Measurements from ENCODE around the gene NGEF. TPM values are rescaled to one million over a fixed set of nuclear protein-coding genes. Genes with fewer than 3 reads are reported as not detected.

Gene NGEF
- total RNA-seq, 1 experiment from 2014 or later, result 1.9 TPM

DNA sequence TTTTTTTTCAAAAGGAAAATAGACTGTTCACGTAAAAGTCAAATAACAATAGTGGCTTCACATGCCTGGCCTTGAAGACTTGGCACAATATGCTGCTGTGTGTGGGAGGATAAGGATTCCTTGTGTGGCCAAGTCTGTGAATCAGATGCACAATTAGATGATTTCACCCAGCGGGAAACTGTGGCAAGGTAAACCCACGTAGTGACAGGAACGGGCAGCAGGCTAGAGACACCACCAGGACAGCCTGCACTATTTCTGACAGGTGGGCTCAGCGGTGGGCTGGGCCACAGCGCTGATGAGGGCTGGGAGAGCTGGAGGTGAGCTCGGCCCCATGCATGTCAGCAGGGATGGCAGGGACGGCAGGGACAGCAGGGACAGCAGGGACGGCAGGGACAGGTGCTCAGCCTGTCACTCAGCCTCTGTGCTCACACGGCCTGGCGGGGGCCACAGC, 121.4 kb downstream of the NGEF start:
- H2AFZ ChIP-seq (ENCODE audit: low read length), result no peak overlapping the region
- H4K5ac ChIP-seq (ENCODE audit: insufficient read length, low read depth, low read length), result no peak overlapping the region
- H2AK5ac ChIP-seq (ENCODE audit: insufficient read length, low read length), result no peak overlapping the region
- TF ChIP-seq, protein P1, sequence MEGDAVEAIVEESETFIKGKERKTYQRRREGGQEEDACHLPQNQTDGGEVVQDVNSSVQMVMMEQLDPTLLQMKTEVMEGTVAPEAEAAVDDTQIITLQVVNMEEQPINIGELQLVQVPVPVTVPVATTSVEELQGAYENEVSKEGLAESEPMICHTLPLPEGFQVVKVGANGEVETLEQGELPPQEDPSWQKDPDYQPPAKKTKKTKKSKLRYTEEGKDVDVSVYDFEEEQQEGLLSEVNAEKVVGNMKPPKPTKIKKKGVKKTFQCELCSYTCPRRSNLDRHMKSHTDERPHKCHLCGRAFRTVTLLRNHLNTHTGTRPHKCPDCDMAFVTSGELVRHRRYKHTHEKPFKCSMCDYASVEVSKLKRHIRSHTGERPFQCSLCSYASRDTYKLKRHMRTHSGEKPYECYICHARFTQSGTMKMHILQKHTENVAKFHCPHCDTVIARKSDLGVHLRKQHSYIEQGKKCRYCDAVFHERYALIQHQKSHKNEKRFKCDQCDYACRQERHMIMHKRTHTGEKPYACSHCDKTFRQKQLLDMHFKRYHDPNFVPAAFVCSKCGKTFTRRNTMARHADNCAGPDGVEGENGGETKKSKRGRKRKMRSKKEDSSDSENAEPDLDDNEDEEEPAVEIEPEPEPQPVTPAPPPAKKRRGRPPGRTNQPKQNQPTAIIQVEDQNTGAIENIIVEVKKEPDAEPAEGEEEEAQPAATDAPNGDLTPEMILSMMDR (conservative IDR thresholded peaks at IDR 0.05), result no peak
- no peak overlapping the region for H2BK20ac ChIP-seq (ENCODE audit: low read depth, low read length, poor library complexity, severe bottlenecking)
- DNase-seq, result no peak
- no peak overlapping the region for H3K27ac Mint-ChIP-seq
- no peak overlapping the region for H3K27ac ChIP-seq (ENCODE audit: insufficient read length, low read depth, low read length)
- H3K27me3 Mint-ChIP-seq (ENCODE audit: low read depth), result peaks cover 54% of the 10 kb centered on the region
- no peaks in the 10 kb centered on the region for H4K20me1 ChIP-seq (ENCODE audit: control insufficient read depth, insufficient read depth, insufficient read length)
- H3K23me2 ChIP-seq (ENCODE audit: insufficient read length, low read depth, low read length, poor library complexity, severe bottlenecking), result no peaks in the 10 kb centered on the region
- no peak overlapping the region for H4K91ac ChIP-seq (ENCODE audit: insufficient read length, low read depth, low read length)
- no peaks in the 10 kb centered on the region for H3K79me1 ChIP-seq (ENCODE audit: insufficient read depth, low read depth, low read length, poor library complexity, severe bottlenecking)
- H3K4me1 ChIP-seq (ENCODE audit: insufficient read depth, low read length), result no peaks in the 10 kb centered on the region; the same call in 1 of the 2 replicates
- no peak overlapping the region for H3K23ac ChIP-seq (ENCODE audit: insufficient read length, low read depth, low read length)
- peaks cover 19 to 23% of the 10 kb centered on the region in 2 experiments for H3K4me1 Mint-ChIP-seq
- H2BK5ac ChIP-seq (ENCODE audit: insufficient read length, low read length), result no peak overlapping the region
- no peak overlapping the region for H3K9ac ChIP-seq (ENCODE audit: extremely low read depth, insufficient read length, low read length)
- WGBS (ENCODE audit: extremely low coverage, insufficient read length, low lambda C conversion rate), result no CpG with 5 or more reads among the region's 11 CpGs
- no peak overlapping the region for H4K8ac ChIP-seq (replicated peaks; ENCODE audit: insufficient read length, low read depth, low read length)
- H2BK120ac ChIP-seq (ENCODE audit: low read depth, low read length, poor library complexity, severe bottlenecking), result no peak overlapping the region
- no peak overlapping the region for H3K18ac ChIP-seq (ENCODE audit: insufficient read length, low read depth, low read length)
- no peak overlapping the region for H3K56ac ChIP-seq (ENCODE audit: insufficient read length, low read depth, low read length)
- no peaks in the 10 kb centered on the region; a peak in 1 of 7 replicates for H3K36me3 Mint-ChIP-seq (ENCODE audit: insufficient read depth in 1 of 3, low read depth in 3 of 3)
- no peak overlapping the region for H3K4me2 ChIP-seq (ENCODE audit: insufficient read depth, insufficient read length, low read length)
- no peak overlapping the region for H2BK12ac ChIP-seq (ENCODE audit: insufficient read length, low read depth, low read length)
- H3K9me3 Mint-ChIP-seq, result peaks cover 0 to 2% of the 10 kb centered on the region in 2 experiments; a peak in 2 of 5 replicates
- H3K4ac ChIP-seq (ENCODE audit: low read depth, low read length), result no peak overlapping the region
- H3K9me3 ChIP-seq (ENCODE audit: control insufficient read depth, low read depth, low read length), result no peaks in the 10 kb centered on the region
- no peak overlapping the region for H2BK15ac ChIP-seq (ENCODE audit: low read depth, low read length)
- no peaks in the 10 kb centered on the region for H3K79me2 ChIP-seq (ENCODE audit: insufficient read depth, low read length)
- H3K4me3 Mint-ChIP-seq, result no peak overlapping the region; a peak in 1 of 5 replicates
- H3K14ac ChIP-seq (ENCODE audit: insufficient read depth, low read length), result no peak overlapping the region
- H3T11ph ChIP-seq (ENCODE audit: low read length), result no peak overlapping the region
- H3K27me3 ChIP-seq (ENCODE audit: insufficient read depth, low read length), result no peaks in the 10 kb centered on the region

Data from H9 (cell line).